HS-27A (cell line): ENCODE measurements around the gene PURB.
"Not testable (repeated sequence)": the region's sequence is repeated elsewhere in the genome, so short reads cannot be mapped to it uniquely, and the experiment has no call there.

Experiments
- DNase-seq: peaks from one replicate; pipeline ENCODE4 v3.0.0-alpha.2; 2012; ENCODE audit warnings: low read depth, missing footprints

Gene PURB

DNA sequence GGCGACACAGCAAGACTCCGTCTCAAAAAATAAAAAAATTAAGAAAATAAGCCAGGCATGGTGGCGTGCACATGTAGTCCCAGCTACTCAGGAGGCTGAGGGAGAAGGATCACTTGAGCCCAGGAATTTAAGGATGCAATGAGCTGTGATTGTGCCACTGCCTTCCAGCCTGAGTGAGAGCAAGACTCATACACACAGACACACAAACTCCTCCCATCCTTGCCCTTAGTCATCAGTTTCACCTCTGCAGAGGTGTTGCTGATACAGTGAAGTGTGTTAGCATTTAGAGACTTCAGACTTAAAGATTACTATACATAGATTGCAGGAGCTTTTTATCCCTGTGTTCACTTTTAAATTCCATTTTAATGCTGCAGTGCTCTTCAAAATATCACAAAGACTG, 31.9 kb downstream of the PURB start:
- DNase-seq, result no peak

DNA sequence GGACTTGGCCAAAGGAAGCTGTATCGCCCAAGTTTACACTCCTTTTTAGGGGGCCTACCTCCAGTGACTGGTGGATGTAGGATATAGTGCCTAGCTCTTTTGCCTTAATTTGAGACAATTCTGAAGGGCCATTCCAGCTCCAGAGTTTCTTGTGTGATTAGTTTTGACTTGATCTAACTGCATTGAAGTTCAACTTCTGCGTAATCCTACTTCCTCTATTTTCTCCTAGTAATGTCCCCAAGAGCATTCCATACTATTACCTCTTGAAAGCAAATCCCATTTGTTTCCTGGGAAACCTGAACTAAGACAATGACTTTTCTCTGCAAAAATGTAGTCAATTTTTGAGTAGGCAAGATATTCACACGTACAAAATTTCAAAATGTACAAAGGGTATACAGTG, 32.7 kb downstream of the PURB start:
- DNase-seq, result no peak

DNA sequence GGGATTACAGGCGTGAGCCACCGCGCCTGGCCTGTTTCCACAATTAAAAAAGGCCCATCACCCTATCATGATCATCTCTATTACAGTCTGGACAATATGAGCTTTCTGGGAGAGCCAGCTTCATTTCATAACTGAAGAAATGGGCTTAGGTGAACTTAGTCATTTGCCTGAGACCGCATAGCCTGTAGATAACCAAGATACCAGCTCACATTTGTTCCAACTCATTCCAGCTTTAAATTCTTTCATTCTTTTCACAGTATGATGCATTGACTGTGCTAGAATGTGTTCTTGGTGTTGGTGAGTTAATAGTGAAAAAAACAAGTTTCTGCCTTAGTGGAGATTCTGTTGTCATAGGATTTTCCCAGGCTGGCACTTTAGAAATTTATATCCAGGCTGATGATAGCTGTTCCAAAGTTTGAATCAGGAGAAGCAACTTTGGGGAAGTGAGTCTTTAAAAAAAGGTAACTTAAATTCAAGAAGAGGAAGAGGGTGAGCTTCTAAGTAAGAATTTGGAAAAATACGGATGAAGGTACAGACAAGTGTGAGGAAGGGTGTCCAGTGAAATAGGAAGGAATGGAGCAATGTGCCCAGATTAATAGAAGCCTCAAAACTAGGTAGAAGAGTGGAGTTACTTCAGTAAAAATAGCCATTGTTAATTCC, 35.3 kb downstream of the PURB start:
- DNase-seq, result no peak

DNA sequence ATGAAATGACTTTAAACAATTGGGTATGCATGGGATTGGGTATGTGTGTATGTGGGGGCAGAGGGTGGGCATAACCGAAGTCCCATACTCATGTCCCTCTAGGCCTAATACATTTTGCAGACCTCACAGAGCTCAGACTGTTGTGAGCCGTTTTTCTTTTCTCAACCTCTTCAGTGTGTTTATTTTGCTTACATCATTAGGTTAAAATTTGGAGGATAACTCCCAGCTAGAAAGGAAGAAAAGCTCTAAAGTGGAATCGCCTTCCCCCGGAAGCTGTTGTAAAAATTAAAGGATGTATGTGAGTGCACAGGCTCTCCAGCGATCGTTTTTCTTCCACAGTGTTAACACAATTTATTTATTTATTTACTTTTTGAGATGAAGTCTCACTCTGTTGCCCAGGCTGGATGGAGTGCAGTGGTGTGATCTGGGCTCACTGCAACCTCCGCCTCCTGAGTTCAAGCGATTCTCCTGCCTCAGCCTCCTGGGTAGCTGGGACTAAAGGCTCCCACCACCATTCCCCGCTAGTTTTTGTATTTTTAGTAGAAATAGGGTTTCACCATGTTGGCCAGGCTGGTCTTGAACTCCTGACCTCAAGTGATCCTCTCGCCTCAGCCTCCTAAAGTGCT, 36.0 kb downstream of the PURB start:
- no peak for DNase-seq

DNA sequence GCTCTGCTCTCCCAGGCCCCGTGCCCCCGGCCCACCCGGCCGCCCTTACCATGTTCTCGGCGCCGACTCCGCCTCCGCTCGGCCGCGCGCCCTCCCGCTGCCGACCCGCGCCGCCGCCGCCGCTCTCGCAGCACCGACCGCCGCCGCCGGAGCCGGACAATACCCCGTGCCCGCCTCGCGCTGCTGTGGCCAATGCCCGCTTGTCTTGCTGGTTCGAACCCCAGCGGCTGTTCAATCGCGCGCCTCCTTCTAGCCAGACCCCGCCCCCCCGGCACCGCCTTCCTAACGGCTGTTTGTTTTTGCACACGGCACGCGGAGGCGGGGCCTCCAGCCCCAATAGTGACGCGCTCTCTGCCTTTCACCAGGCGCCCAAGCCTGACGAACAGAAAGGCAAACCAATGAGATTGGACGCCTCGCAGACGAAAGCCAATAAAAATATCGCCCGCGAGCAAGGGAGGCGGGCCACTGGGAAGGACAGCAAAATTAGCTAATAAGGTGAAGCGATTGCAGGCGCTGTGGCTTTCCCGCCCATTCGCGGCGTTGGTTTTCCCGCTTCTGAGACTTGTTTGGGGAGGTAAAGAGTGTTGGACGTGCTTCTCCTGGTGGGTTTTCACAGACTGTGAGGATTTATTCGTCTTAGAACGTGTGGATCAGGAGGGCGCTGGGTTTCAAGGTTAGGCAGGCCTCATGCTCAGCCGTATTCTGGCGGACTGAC, 37.3 kb downstream of the PURB start, which contains the start of gene H2AZ2:
Gene H2AZ2, minus strand, starts transcription at position 168 of the 715 bp plus-strand sequence. Its CDS starts 116 bp downstream, at position 52.
- peak; percentile 97 for DNase-seq

DNA sequence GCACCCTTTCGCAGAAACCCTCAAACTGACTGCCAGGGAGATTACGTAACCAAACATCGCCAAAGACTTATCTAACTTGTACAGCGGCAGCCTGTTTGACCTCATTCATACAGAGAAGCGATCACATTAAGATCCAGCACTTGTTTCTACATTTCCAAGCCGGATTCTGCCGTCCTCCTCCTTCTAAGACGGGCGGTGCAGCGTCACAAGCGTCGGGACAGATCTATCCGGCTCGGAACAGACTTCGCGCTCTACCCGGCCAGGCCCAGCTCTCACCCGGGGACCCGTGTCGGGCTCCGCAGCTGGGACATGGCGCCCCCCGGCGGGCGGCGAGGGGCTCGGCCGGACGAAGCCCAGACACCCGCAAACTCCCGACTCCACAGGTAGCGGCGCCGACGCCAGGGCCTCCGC, 37.8 kb downstream of the PURB start:
- peak; percentile 64 for DNase-seq

DNA sequence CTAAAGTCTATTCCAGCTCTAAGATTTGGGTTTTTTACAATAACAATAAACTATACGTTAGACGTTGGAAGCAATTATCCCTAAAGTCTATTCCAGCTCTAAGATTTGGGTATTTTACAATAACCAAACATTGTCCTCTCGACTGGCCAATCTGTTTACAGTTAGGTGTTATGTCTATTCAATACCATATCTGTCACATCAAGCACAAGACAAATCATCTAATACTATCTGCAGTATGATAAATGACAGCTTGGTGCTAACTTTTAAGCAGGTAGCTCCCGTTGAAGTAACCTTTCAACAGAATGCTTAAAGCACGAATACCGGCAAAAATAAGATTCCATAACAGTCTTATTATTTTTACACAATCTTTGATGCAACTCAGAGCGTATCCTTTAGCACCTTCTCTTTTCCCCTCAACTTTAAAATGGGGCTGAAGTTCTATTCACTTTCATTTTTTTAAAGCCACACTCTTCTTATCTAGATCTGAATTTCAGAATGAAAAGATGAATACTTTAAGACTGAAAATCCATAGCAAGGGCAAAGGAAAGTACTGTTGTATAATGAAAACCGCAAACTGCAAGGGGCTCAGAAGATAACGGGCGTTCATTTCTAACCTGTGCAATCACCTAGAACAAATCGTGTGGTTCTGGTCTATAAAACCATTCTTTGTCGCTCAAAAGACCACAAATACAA, 38.4 kb downstream of the PURB start:
- DNase-seq, result no peak

DNA sequence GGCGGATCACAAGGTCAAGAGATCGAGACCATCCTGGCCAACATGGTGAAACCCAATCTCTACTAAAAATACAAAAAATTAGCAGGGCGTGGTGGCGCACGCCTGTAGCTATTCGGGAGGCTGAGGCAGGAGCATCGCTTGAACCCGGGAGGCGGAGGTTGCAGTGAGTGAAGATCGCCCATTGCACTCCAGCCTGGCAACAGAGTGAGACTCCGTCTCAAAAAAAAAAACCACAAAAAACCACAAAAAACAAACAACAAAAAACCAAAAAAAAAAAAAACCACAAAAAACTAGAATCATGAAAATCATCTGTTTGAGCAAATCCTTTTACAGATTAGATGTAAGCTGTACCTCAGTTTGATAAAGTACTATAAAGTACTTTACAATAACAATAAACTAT, 38.9 kb downstream of the PURB start:
- not testable (repeated sequence) for DNase-seq

DNA sequence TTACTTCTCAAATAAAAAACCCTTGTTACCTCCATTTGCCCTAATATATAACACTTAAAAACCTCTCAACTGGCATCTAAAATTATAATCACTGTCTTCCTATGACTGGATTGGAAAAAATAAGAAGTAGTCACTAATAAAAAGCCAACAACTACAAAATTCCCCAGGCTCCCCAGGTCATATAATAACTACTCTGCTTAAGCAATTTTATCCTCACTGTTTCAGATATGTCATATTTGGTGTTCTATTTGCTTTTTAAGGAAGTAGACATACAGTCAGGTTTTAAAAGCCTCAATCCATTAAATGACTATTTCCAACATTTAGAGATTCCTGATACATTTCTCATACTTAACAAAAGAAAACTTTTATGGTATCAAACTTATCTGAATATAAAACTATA, 39.9 kb downstream of the PURB start:
- DNase-seq, result no peak

DNA sequence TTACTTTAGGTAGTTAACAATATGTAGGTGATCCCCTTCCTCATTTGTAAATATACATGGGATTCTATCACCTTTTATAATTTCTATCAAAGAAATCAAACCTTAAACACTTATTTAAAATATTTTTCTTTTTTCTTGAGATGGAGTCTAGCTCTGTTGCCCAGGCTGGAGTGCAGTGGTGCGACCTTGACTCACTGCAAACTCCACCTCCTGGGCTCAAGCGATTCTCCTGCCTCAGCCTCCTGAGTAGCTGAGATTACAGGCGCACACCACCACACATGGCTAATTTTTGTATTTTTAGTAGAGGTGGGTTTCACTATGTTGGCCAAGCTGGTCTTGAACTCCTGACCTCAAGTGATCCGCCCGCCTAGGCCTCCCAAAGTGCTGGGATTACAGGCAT, 41.9 kb downstream of the PURB start:
- DNase-seq, result not testable (repeated sequence)

DNA sequence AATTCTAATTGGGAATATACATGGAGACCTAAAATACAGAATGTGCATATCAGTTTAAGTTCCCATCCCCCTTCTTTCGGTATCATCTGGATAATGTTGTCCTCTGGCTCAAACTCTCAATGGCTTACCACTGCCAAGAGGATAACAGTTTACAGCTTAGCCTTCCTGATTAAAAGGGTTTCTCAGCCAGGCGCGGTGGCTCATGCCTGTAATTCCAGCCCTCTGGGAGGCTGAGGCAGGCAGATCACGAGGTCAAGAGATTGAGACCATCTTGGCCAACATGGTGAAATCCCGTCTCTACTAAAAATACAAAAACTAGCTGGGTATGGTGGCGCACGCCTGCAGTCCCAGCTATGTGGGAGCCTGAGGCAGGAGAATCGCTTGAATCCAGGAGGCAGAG, 42.7 kb downstream of the PURB start:
- not testable (repeated sequence) for DNase-seq

DNA sequence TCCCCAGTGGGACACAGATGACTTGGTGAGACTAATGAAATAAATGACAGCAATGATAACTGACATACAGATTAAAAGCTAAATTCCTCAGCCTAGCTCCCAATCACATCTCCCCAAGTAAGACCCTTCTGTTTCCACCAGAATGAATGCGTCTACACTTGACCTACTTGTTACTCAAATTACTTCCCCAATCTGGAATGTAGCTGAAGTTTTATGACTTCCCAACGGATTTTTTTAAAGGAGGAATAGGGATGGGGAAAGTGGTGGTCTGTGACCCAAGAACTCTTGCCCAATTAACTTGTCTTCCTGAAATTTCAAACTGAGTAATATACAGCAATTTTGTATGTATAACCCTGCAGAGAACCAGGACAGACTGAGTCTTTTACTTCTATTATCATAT, 46.6 kb downstream of the PURB start:
- DNase-seq, result no peak

DNA sequence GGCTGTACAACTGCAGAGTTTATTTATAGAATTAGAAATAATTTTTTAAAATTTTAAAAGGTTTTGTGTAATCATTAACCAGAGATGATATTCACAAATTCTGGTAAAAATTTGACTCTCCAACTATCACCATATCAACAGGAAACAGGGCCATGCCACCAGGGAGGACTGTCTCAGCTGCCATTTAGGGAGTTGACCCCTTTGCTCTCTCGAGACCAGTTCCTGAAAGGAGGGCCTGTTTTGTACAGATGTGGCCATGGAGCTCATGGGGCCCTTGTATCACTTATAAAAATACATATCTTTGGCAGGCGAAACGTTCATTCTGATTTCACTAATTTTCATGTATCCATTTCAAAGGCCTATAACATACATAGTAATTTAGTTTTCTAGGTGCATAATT, 57.8 kb downstream of the PURB start:
- DNase-seq, result no peak
